Dermis lymphatic vessel endothelial cell (primary cell): ENCODE data around the gene CD53. TPM values are rescaled to one million over a fixed set of nuclear protein-coding genes. Genes with fewer than 3 reads are reported as not detected.

Source experiments
- total RNA-seq: library from RNA; depleted of rRNA; stranded (reverse); fragments of >200 nt; gene quantifications from 2 replicates; pipeline ENCODE4 v1.2.1, GENCODE V29; 2014

CD53 gene
- not detected in 2 replicates for total RNA-seq

GRCh38 chr1:110872745-110873720 lies at the start of gene CD53:
Gene CD53, plus strand, starts transcription at chr1:110873148. Its CDS starts 18,261 bp downstream, at chr1:110891409.

Other genes starting within 250 kb of the CD53 start
- not detected in 2 replicates for gene KCNA3, start 198.2 kb upstream of the CD53 start, total RNA-seq
- 12.0 and 12.2 TPM in 2 replicates for gene LRIF1, start 90.8 kb downstream of the CD53 start, total RNA-seq